ENCODE measurements around the gene PTPRK.

Gene PTPRK

GRCh38 chr6:128033156-128033555, 487.2 kb downstream of the PTPRK start:
- WGBS, 2 donors (ENCODE audit: extremely low coverage in 2 of 2, insufficient read length in 2 of 2, insufficient replicate concordance in 1 of 2) = no CpG with 5 or more reads among the region's 2 CpGs
- Histone ChIP-seq H3K27ac (replicated peaks; ENCODE audit: low read length) (no peak overlapping the region), H3K4me1 (ENCODE audit: control insufficient read depth in 2 of 2, insufficient read depth in 1 of 2, low read depth in 1 of 2, low read length in 2 of 2) (no peaks in the 10 kb centered on the region), H2AK5ac (ENCODE audit: low read depth, low read length) (no peak overlapping the region), H3K4me2 (ENCODE audit: insufficient read depth, low read length, poor library complexity, severe bottlenecking) (no peak overlapping the region), H3K9ac (ENCODE audit: low read depth, low read length, poor library complexity) (no peak overlapping the region), H3K18ac (ENCODE audit: low read length) (no peak overlapping the region), H3K14ac (ENCODE audit: low read length) (no peak overlapping the region), H3K4me3 (ENCODE audit: low read length in 2 of 2) (no peak overlapping the region), H4K8ac (ENCODE audit: low read depth, low read length) (no peak overlapping the region), H2BK15ac (ENCODE audit: low read length) (no peak overlapping the region), H2BK5ac (ENCODE audit: low read length) (no peak overlapping the region), H3K9me3 (replicated peaks in 1 of 2; ENCODE audit: control insufficient read depth in 2 of 2, insufficient read depth in 1 of 2, low read depth in 1 of 2, low read length in 2 of 2) (no peaks in the 10 kb centered on the region), H3K27me3 (ENCODE audit: control insufficient read depth in 3 of 3, insufficient read depth in 3 of 3, low read depth in 1 of 3, low read length in 3 of 3) (no peaks in the 10 kb centered on the region), H2AFZ (ENCODE audit: low read length) (no peak overlapping the region), H2BK120ac (ENCODE audit: low read depth, low read length) (no peak overlapping the region), H4K91ac (ENCODE audit: low read depth, low read length, poor library complexity) (no peak overlapping the region), H3K36me3 (replicated peaks in 1 of 2; ENCODE audit: control insufficient read depth in 2 of 2, insufficient read depth in 2 of 2, low read length in 2 of 2) (no peaks in the 10 kb centered on the region), H3K79me1 (ENCODE audit: low read depth, low read length) (no peaks in the 10 kb centered on the region), H3K4ac (ENCODE audit: low read length) (no peak overlapping the region), H3K23ac (ENCODE audit: low read depth, low read length, poor library complexity) (no peak overlapping the region), H2BK12ac (ENCODE audit: low read length) (no peak overlapping the region)
- no peak for DNase-seq (ENCODE audit: low spot score)

DNA sequence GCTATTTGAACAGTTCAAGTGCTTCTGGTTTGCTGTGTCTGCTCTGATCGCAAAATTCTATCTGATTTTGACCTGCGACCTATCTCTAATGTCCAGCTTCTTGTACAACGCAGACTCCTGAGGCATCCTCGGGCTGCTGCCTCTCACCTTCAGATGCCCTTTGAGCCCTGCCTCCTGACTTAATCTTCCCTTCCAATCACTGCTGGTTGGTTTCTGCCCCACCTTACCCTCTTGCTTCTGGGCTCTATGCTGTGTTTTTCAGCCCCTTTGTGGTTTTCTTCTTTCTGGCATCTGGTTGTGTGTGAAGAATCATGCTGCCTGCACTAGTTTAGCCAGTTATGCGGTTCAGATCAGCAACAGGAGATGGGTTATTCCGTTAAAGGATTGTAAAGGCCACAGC, 488.4 kb downstream of the PTPRK start:
- WGBS, 2 donors (ENCODE audit: extremely low coverage in 2 of 2, insufficient read length in 2 of 2, insufficient replicate concordance in 1 of 2) = no CpG with 5 or more reads among the region's 6 CpGs

DNA sequence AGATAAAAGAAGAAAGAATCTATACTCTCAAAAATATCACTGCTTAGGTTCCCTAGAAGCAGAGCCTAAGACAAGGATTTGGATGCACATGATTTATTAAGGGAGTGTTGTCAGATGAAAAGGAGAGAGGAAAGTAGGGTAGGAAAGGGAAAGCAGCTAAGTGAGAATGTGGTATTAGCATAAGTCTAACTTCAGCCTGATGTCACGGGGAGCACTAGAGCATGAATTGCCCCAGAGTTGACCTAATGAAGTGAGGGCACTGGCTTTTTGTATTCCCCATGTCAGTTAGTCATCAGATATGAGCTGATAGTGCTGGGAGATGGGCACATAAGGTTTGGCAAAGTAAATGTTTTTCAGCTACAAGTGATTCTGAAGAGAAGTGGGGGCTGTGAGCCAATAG, 490.6 kb downstream of the PTPRK start:
- no peak overlapping the region for H2BK5ac ChIP-seq (ENCODE audit: low read length)

More for the DNA sequence above, 488.4 kb downstream of the PTPRK start:
- Histone ChIP-seq H3K9me3 (replicated peaks in 1 of 2; ENCODE audit: control insufficient read depth in 2 of 2, insufficient read depth in 1 of 2, low read depth in 1 of 2, low read length in 2 of 2) (no peaks in the 10 kb centered on the region), H3K14ac (ENCODE audit: low read length) (no peak overlapping the region), H3K18ac (ENCODE audit: low read length) (no peak overlapping the region), H3K4ac (ENCODE audit: low read length) (no peak overlapping the region), H3K27ac (replicated peaks; ENCODE audit: low read length) (no peak overlapping the region), H3K4me1 (ENCODE audit: control insufficient read depth in 2 of 2, insufficient read depth in 1 of 2, low read depth in 1 of 2, low read length in 2 of 2) (no peaks in the 10 kb centered on the region), H3K27me3 (ENCODE audit: control insufficient read depth in 3 of 3, insufficient read depth in 3 of 3, low read depth in 1 of 3, low read length in 3 of 3) (no peaks in the 10 kb centered on the region), H3K9ac (ENCODE audit: low read depth, low read length, poor library complexity) (no peak overlapping the region), H2BK120ac (ENCODE audit: low read depth, low read length) (no peak overlapping the region), H2AK5ac (ENCODE audit: low read depth, low read length) (no peak overlapping the region), H3K36me3 (replicated peaks in 1 of 2; ENCODE audit: control insufficient read depth in 2 of 2, insufficient read depth in 2 of 2, low read length in 2 of 2) (no peaks in the 10 kb centered on the region), H3K4me2 (ENCODE audit: insufficient read depth, low read length, poor library complexity, severe bottlenecking) (no peak overlapping the region), H2BK15ac (ENCODE audit: low read length) (no peak overlapping the region), H3K23ac (ENCODE audit: low read depth, low read length, poor library complexity) (no peak overlapping the region), H4K91ac (ENCODE audit: low read depth, low read length, poor library complexity) (no peak overlapping the region), H2BK5ac (ENCODE audit: low read length) (no peak overlapping the region), H3K79me1 (ENCODE audit: low read depth, low read length) (no peaks in the 10 kb centered on the region), H2AFZ (ENCODE audit: low read length) (no peak overlapping the region), H2BK12ac (ENCODE audit: low read length) (no peak overlapping the region), H3K4me3 (ENCODE audit: low read length in 2 of 2) (no peak overlapping the region), H4K8ac (ENCODE audit: low read depth, low read length) (no peak overlapping the region)
- no peak for DNase-seq (ENCODE audit: low spot score)

GRCh38 chr6:128028183-128028582, 492.2 kb downstream of the PTPRK start:
- Histone ChIP-seq H3K27me3 (ENCODE audit: control insufficient read depth in 3 of 3, insufficient read depth in 3 of 3, low read depth in 1 of 3, low read length in 3 of 3) (no peaks in the 10 kb centered on the region), H2BK120ac (ENCODE audit: low read depth, low read length) (no peak overlapping the region), H3K4me2 (ENCODE audit: insufficient read depth, low read length, poor library complexity, severe bottlenecking) (no peak overlapping the region), H3K27ac (replicated peaks; ENCODE audit: low read length) (no peak overlapping the region), H3K79me1 (ENCODE audit: low read depth, low read length) (no peaks in the 10 kb centered on the region), H3K9me3 (replicated peaks in 1 of 2; ENCODE audit: control insufficient read depth in 2 of 2, insufficient read depth in 1 of 2, low read depth in 1 of 2, low read length in 2 of 2) (no peaks in the 10 kb centered on the region), H3K14ac (ENCODE audit: low read length) (no peak overlapping the region), H2BK15ac (ENCODE audit: low read length) (no peak overlapping the region), H4K91ac (ENCODE audit: low read depth, low read length, poor library complexity) (no peak overlapping the region), H4K8ac (ENCODE audit: low read depth, low read length) (no peak overlapping the region), H2BK12ac (ENCODE audit: low read length) (no peak overlapping the region), H2AFZ (ENCODE audit: low read length) (no peak overlapping the region), H3K9ac (ENCODE audit: low read depth, low read length, poor library complexity) (no peak overlapping the region), H3K4me3 (ENCODE audit: low read length in 2 of 2) (no peak overlapping the region), H3K36me3 (replicated peaks in 1 of 2; ENCODE audit: control insufficient read depth in 2 of 2, insufficient read depth in 2 of 2, low read length in 2 of 2) (no peaks in the 10 kb centered on the region), H3K23ac (ENCODE audit: low read depth, low read length, poor library complexity) (no peak overlapping the region), H2AK5ac (ENCODE audit: low read depth, low read length) (no peak overlapping the region), H3K18ac (ENCODE audit: low read length) (no peak overlapping the region), H3K4me1 (ENCODE audit: control insufficient read depth in 2 of 2, insufficient read depth in 1 of 2, low read depth in 1 of 2, low read length in 2 of 2) (no peaks in the 10 kb centered on the region), H3K4ac (ENCODE audit: low read length) (no peak overlapping the region), H2BK5ac (ENCODE audit: low read length) (no peak overlapping the region)
- DNase-seq (ENCODE audit: low spot score) = no peak

More for the DNA sequence above, 490.6 kb downstream of the PTPRK start:
- H3K27me3 ChIP-seq (ENCODE audit: control insufficient read depth in 3 of 3, insufficient read depth in 3 of 3, low read depth in 1 of 3, low read length in 3 of 3) = no peaks in the 10 kb centered on the region
- H3K4me1 ChIP-seq (ENCODE audit: control insufficient read depth in 2 of 2, insufficient read depth in 1 of 2, low read depth in 1 of 2, low read length in 2 of 2) = no peaks in the 10 kb centered on the region
- no peak overlapping the region for H2BK12ac ChIP-seq (ENCODE audit: low read length)
- no peak overlapping the region for H2BK120ac ChIP-seq (ENCODE audit: low read depth, low read length)
- no peak overlapping the region for H3K9ac ChIP-seq (ENCODE audit: low read depth, low read length, poor library complexity)
- no peak overlapping the region for H3K14ac ChIP-seq (ENCODE audit: low read length)
- H3K9me3 ChIP-seq (replicated peaks in 1 of 2; ENCODE audit: control insufficient read depth in 2 of 2, insufficient read depth in 1 of 2, low read depth in 1 of 2, low read length in 2 of 2) = no peaks in the 10 kb centered on the region
- no peaks in the 10 kb centered on the region for H3K79me1 ChIP-seq (ENCODE audit: low read depth, low read length)
- H3K4me2 ChIP-seq (ENCODE audit: insufficient read depth, low read length, poor library complexity, severe bottlenecking) = no peak overlapping the region
- H3K36me3 ChIP-seq (replicated peaks in 1 of 2; ENCODE audit: control insufficient read depth in 2 of 2, insufficient read depth in 2 of 2, low read length in 2 of 2) = no peaks in the 10 kb centered on the region
- H3K27ac ChIP-seq (replicated peaks; ENCODE audit: low read length) = no peak overlapping the region
- no peak overlapping the region for H3K23ac ChIP-seq (ENCODE audit: low read depth, low read length, poor library complexity)
- WGBS, 2 donors (ENCODE audit: extremely low coverage in 2 of 2, insufficient read length in 2 of 2, insufficient replicate concordance in 1 of 2) = no CpG with 5 or more reads among the region's 1 CpG
- H2AK5ac ChIP-seq (ENCODE audit: low read depth, low read length) = no peak overlapping the region
- no peak overlapping the region for H4K91ac ChIP-seq (ENCODE audit: low read depth, low read length, poor library complexity)
- DNase-seq (ENCODE audit: low spot score) = no peak
- no peak overlapping the region for H4K8ac ChIP-seq (ENCODE audit: low read depth, low read length)
- H2AFZ ChIP-seq (ENCODE audit: low read length) = no peak overlapping the region
- H2BK15ac ChIP-seq (ENCODE audit: low read length) = no peak overlapping the region
- H3K18ac ChIP-seq (ENCODE audit: low read length) = no peak overlapping the region
- H3K4me3 ChIP-seq (ENCODE audit: low read length in 2 of 2) = no peak overlapping the region
- no peak overlapping the region for H3K4ac ChIP-seq (ENCODE audit: low read length)
